OCI-LY3 (cell line): Measurements from ENCODE around the gene NR6A1.

ENCODE experiments used
- H2AFZ ChIP-seq: fragments of 200-600, 300-600 bp; shearing (Covaris generic); 2 replicates; pipeline ENCODE4 v1.6.0; 2014; ENCODE audit warnings: antibody characterized with exemption, low read depth, low read length
- H3K27ac ChIP-seq: fragments of 200-600, 300-600 bp; sonication (generic); 2 replicates; pipeline ENCODE4 v1.5.1; 2014; ENCODE audit warnings: mild to moderate bottlenecking, low read length, moderate library complexity, mixed read lengths
- H3K27me3 ChIP-seq: fragments of 200-600, 300-600 bp; sonication (generic); 2 replicates; pipeline ENCODE4 v1.6.1; 2014; ENCODE audit warnings: low read depth, low read length, mixed read lengths
- H3K36me3 ChIP-seq: fragments of 200-600, 300-600 bp; sonication (generic); replicated peaks from 2 replicates; pipeline ENCODE3; 2014; ENCODE audit warnings: low read depth, low read length, mixed read lengths
- H3K4me1 ChIP-seq: fragments of 300-600, 200-600 bp; sonication (generic); 2 replicates; pipeline ENCODE4 v1.6.1; 2014; ENCODE audit warnings: low read length, mixed read lengths
- H3K4me2 ChIP-seq: fragments of 200-600, 300-600 bp; sonication (generic); 2 replicates; pipeline ENCODE4 v1.6.1; 2014; ENCODE audit warnings: low read length, mixed read lengths
- H3K4me3 ChIP-seq: fragments of 300-600, 200-600 bp; sonication (generic); 2 replicates; pipeline ENCODE4 v1.5.1; 2014; ENCODE audit warnings: antibody characterized with exemption, mild to moderate bottlenecking, low read length, moderate library complexity
- H3K79me2 ChIP-seq: fragments of 300-600, 200-600 bp; shearing (Covaris generic); 2 replicates; pipeline ENCODE4 v1.6.1; 2014; ENCODE audit warnings: mild to moderate bottlenecking, low read length, mixed read lengths
- H3K9ac ChIP-seq: fragments of 300-600, 200-600 bp; shearing (Covaris generic); 2 replicates; pipeline ENCODE4 v1.6.0; 2014; ENCODE audit warnings: mild to moderate bottlenecking, low read length, moderate library complexity
- H3K9me3 ChIP-seq: fragments of 200-600, 300-600 bp; shearing (Covaris generic); 2 replicates; pipeline ENCODE4 v1.6.1; 2014; ENCODE audit warnings: low read length, mixed read lengths; ENCODE audit not compliant: insufficient read depth
- H4K20me1 ChIP-seq: fragments of 200-600, 300-600 bp; sonication (generic); 2 replicates; pipeline ENCODE4 v1.6.1; 2016; ENCODE audit warnings: low read length, mixed read lengths; ENCODE audit not compliant: insufficient read depth
- CTCF ChIP-seq: fragments of 200-600, 300-600 bp; sonication (generic); IDR thresholded peaks from 2 replicates; pipeline ENCODE4 v1.5.1; 2014; ENCODE audit warnings: antibody characterized with exemption, low read length, low read depth
- EZH2phosphoT487 ChIP-seq: fragments of 200-600 bp; shearing (Covaris generic); IDR thresholded peaks from 2 replicates; pipeline ENCODE4 v1.6.1; 2018; ENCODE audit warnings: antibody characterized with exemption, mixed run types, low read depth

NR6A1 gene

GRCh38 chr9:124491049-124491975 lies 279.8 kb downstream of the NR6A1 start:
- H3K36me3 ChIP-seq: no peaks in the 10 kb centered on the region
- no peak overlapping the region for H3K4me3 ChIP-seq
- no peaks in the 10 kb centered on the region for H4K20me1 ChIP-seq
- no peak overlapping the region for H3K27ac ChIP-seq
- no peak for TF ChIP-seq CTCF
- TF ChIP-seq EZH2phosphoT487: no peak
- no peaks in the 10 kb centered on the region for H3K9me3 ChIP-seq
- no peak overlapping the region for H3K4me2 ChIP-seq
- H2AFZ ChIP-seq: no peak overlapping the region
- H3K9ac ChIP-seq: no peak overlapping the region
- no peaks in the 10 kb centered on the region for H3K79me2 ChIP-seq
- no peaks in the 10 kb centered on the region for H3K4me1 ChIP-seq
- H3K27me3 ChIP-seq: peaks cover 3% of the 10 kb centered on the region; the same call in 1 of the 2 replicates

DNA sequence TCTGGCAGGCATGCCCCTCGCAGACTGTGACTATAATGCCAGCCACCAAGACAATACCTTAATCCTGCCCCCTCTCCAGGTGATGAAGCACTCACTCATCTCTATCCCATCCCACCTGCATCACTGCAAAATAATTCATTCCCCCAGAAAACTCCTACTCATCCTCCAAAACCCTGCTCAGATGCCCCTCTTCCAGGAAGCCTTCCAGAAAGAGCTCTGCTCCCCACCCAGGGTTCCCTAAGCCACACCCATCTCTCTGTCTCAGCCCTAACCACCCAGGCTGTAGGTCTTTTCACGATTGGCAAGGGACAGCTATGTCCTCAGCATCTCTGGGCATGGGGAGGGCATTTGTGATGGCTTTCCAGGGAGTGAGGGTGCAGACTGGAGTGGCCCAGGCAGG lies 281.1 kb downstream of the NR6A1 start:
- TF ChIP-seq EZH2phosphoT487 (no peak), CTCF (no peak)
- Histone ChIP-seq H2AFZ (no peak overlapping the region), H3K4me2 (no peak overlapping the region), H3K4me3 (no peak overlapping the region), H3K9me3 (no peaks in the 10 kb centered on the region), H3K27me3 (peaks cover 3% of the 10 kb centered on the region; the same call in 1 of the 2 replicates), H3K9ac (no peak overlapping the region), H3K4me1 (no peaks in the 10 kb centered on the region), H3K79me2 (no peaks in the 10 kb centered on the region), H4K20me1 (no peaks in the 10 kb centered on the region), H3K27ac (no peak overlapping the region), H3K36me3 (no peaks in the 10 kb centered on the region)

GRCh38 chr9:124489222-124489621 lies 281.9 kb downstream of the NR6A1 start:
- Histone ChIP-seq H3K9ac (no peak overlapping the region), H4K20me1 (no peaks in the 10 kb centered on the region), H3K27ac (no peak overlapping the region), H3K27me3 (peaks cover 3% of the 10 kb centered on the region; the same call in 1 of the 2 replicates), H2AFZ (no peak overlapping the region), H3K4me1 (no peaks in the 10 kb centered on the region), H3K4me2 (no peak overlapping the region), H3K79me2 (no peaks in the 10 kb centered on the region), H3K9me3 (no peaks in the 10 kb centered on the region), H3K36me3 (no peaks in the 10 kb centered on the region), H3K4me3 (no peak overlapping the region)
- TF ChIP-seq EZH2phosphoT487 (no peak), CTCF (no peak)

DNA sequence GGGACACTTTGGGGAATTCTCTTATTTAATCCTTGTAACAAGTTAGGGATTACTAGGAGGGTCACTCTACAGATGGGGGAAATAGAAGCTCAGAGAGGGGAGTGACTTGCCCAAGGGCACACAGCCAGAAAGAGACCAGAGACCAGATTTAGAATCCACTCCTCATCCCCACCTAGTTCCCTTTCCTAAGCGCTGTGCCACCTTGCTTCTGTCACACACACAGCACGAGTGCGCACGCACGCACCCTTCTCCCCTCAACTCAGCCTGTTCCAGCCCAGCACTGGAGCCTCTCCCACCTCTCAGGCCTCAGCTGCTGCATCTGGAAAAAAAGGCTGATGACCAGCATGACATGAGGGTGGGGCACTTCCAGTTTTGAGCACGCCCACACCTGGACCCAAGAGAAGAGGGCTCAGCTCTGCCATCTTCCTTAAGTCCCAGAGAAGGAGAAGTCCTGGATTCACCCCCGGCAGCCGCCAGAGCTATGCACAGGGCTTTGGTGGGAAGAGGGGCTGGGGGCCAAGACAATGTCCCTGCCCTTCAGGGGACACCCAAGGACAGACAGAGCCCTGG lies 282.4 kb downstream of the NR6A1 start:
- Histone ChIP-seq H3K79me2 (no peaks in the 10 kb centered on the region), H3K4me2 (no peak overlapping the region)

More for the DNA sequence above, 282.4 kb downstream of the NR6A1 start:
- Histone ChIP-seq H3K27me3 (peaks cover 3% of the 10 kb centered on the region; the same call in 1 of the 2 replicates), H3K27ac (no peak overlapping the region), H3K9me3 (no peaks in the 10 kb centered on the region), H3K9ac (no peak overlapping the region), H2AFZ (no peak overlapping the region), H4K20me1 (no peaks in the 10 kb centered on the region), H3K36me3 (no peaks in the 10 kb centered on the region), H3K4me1 (no peaks in the 10 kb centered on the region), H3K4me3 (no peak overlapping the region)
- TF ChIP-seq EZH2phosphoT487 (no peak), CTCF (no peak)
